ENCODE measurements around the gene AGAP3.

The AGAP3 gene

GRCh38 chr7:151161757-151162156 is 75.5 kb downstream of the AGAP3 start:
- DNase-seq (ENCODE audit: low read depth), result no peak

- DNase-seq (ENCODE audit: low read depth), result no peak
Measured at GRCh38 chr7:151166629-151167196, 80.4 kb downstream of the AGAP3 start.

- no peak for DNase-seq (ENCODE audit: low read depth)
Measured at GRCh38 chr7:151167197-151167961, 81.1 kb downstream of the AGAP3 start, which contains the start of gene GBX1. GBX1 (minus strand) TSS chr7:151167694; CDS start chr7:151167548, 146 bp downstream.

GRCh38 chr7:151168003-151168786 is 81.9 kb downstream of the AGAP3 start:
- peak; percentile 36 for DNase-seq (ENCODE audit: low read depth)

- DNase-seq (ENCODE audit: low read depth), result no peak
Measured at GRCh38 chr7:151168787-151169162, 82.5 kb downstream of the AGAP3 start.

- peak; percentile 71 for DNase-seq (ENCODE audit: low read depth)
Measured at GRCh38 chr7:151172273-151173141, 86.2 kb downstream of the AGAP3 start.

GRCh38 chr7:151173386-151174245 is 87.3 kb downstream of the AGAP3 start:
- DNase-seq (ENCODE audit: low read depth), result no peak

- DNase-seq (ENCODE audit: low read depth), result no peak
Measured at GRCh38 chr7:151174246-151175046, 88.2 kb downstream of the AGAP3 start.

GRCh38 chr7:151175047-151175792 is 88.9 kb downstream of the AGAP3 start:
- DNase-seq (ENCODE audit: low read depth), result no peak

- DNase-seq (ENCODE audit: low read depth), result no peak
Measured at GRCh38 chr7:151175793-151176311, 89.6 kb downstream of the AGAP3 start.

GRCh38 chr7:151176401-151176800 is 90.1 kb downstream of the AGAP3 start:
- no peak for DNase-seq (ENCODE audit: low read depth)

GRCh38 chr7:151177310-151177709 is 91.0 kb downstream of the AGAP3 start:
- no peak for DNase-seq (ENCODE audit: low read depth)

GRCh38 chr7:151178236-151178635 is 92.0 kb downstream of the AGAP3 start:
- no peak for DNase-seq (ENCODE audit: low read depth)

- no peak for DNase-seq (ENCODE audit: low read depth)
Measured at GRCh38 chr7:151178831-151179230, 92.6 kb downstream of the AGAP3 start.

- DNase-seq (ENCODE audit: low read depth), result no peak
Measured at GRCh38 chr7:151179287-151179860, 93.1 kb downstream of the AGAP3 start.

- DNase-seq (ENCODE audit: low read depth), result no peak
Measured at GRCh38 chr7:151179946-151180345, 93.7 kb downstream of the AGAP3 start.

GRCh38 chr7:151181011-151181431 is 94.7 kb downstream of the AGAP3 start:
- DNase-seq (ENCODE audit: low read depth), result no peak

GRCh38 chr7:151185762-151186639 is 99.7 kb downstream of the AGAP3 start:
- DNase-seq (ENCODE audit: low read depth), result no peak
